Choroid plexus epithelial cell (primary cell): ENCODE measurements around the gene XPO5.
A peak's percentile ranks its signal among the peaks of the same experiment; 100 is the strongest.
"Not testable (repeated sequence)": the region's sequence is repeated elsewhere in the genome, so short reads cannot be mapped to it uniquely, and the experiment has no call there.

Experiments used
- DNase-seq: peaks from one replicate; pipeline ENCODE4 v3.0.0-alpha.2; 2010; ENCODE audit warnings: low read depth
- H3K4me3 ChIP-seq: 2 replicates; pipeline ENCODE4 v1.5.1; 2011; ENCODE audit warnings: low read depth, mild to moderate bottlenecking, control low read depth, low read length, moderate library complexity
- CTCF ChIP-seq: conservative IDR thresholded peaks from 2 replicates; pipeline ENCODE4 v1.5.1; 2011; ENCODE audit warnings: low read depth, mild to moderate bottlenecking, control low read depth, inconsistent platforms, low read length, moderate library complexity

The XPO5 gene

GRCh38 chr6:43503443-43503842 lies 72.4 kb downstream of the XPO5 start:
- TF ChIP-seq CTCF: no peak
- no peak overlapping the region for H3K4me3 ChIP-seq
- DNase-seq: no peak

GRCh38 chr6:43502666-43503065 lies 73.2 kb downstream of the XPO5 start:
- no peak for TF ChIP-seq CTCF
- no peak for DNase-seq
- H3K4me3 ChIP-seq: no peak overlapping the region

GRCh38 chr6:43500921-43501320 lies 74.9 kb downstream of the XPO5 start:
- no peak for DNase-seq
- H3K4me3 ChIP-seq: no peak overlapping the region
- TF ChIP-seq CTCF: no peak

GRCh38 chr6:43499028-43499815 lies 76.6 kb downstream of the XPO5 start:
- DNase-seq: peak; percentile 24
- H3K4me3 ChIP-seq: no peak overlapping the region
- TF ChIP-seq CTCF: no peak

GRCh38 chr6:43498291-43498690 lies 77.5 kb downstream of the XPO5 start:
- not testable (repeated sequence) for DNase-seq, H3K4me3 ChIP-seq

- H3K4me3 ChIP-seq: no peak overlapping the region
- DNase-seq: no peak
- no peak for TF ChIP-seq CTCF
These were observed 78.1 kb downstream of the XPO5 start for GRCh38 chr6:43497689-43498088.

GRCh38 chr6:43497129-43497396 lies 78.8 kb downstream of the XPO5 start:
- TF ChIP-seq CTCF: no peak
- no peak for DNase-seq
- H3K4me3 ChIP-seq: no peak overlapping the region
